ENCODE data around the gene RPTOR.
A peak's percentile ranks its signal among the peaks of the same experiment; 100 is the strongest.
"Not testable (repeated sequence)": the region's sequence is repeated elsewhere in the genome, so short reads cannot be mapped to it uniquely, and the experiment has no call there.

RPTOR gene, protein sequence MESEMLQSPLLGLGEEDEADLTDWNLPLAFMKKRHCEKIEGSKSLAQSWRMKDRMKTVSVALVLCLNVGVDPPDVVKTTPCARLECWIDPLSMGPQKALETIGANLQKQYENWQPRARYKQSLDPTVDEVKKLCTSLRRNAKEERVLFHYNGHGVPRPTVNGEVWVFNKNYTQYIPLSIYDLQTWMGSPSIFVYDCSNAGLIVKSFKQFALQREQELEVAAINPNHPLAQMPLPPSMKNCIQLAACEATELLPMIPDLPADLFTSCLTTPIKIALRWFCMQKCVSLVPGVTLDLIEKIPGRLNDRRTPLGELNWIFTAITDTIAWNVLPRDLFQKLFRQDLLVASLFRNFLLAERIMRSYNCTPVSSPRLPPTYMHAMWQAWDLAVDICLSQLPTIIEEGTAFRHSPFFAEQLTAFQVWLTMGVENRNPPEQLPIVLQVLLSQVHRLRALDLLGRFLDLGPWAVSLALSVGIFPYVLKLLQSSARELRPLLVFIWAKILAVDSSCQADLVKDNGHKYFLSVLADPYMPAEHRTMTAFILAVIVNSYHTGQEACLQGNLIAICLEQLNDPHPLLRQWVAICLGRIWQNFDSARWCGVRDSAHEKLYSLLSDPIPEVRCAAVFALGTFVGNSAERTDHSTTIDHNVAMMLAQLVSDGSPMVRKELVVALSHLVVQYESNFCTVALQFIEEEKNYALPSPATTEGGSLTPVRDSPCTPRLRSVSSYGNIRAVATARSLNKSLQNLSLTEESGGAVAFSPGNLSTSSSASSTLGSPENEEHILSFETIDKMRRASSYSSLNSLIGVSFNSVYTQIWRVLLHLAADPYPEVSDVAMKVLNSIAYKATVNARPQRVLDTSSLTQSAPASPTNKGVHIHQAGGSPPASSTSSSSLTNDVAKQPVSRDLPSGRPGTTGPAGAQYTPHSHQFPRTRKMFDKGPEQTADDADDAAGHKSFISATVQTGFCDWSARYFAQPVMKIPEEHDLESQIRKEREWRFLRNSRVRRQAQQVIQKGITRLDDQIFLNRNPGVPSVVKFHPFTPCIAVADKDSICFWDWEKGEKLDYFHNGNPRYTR (N-terminal part only)

DNA sequence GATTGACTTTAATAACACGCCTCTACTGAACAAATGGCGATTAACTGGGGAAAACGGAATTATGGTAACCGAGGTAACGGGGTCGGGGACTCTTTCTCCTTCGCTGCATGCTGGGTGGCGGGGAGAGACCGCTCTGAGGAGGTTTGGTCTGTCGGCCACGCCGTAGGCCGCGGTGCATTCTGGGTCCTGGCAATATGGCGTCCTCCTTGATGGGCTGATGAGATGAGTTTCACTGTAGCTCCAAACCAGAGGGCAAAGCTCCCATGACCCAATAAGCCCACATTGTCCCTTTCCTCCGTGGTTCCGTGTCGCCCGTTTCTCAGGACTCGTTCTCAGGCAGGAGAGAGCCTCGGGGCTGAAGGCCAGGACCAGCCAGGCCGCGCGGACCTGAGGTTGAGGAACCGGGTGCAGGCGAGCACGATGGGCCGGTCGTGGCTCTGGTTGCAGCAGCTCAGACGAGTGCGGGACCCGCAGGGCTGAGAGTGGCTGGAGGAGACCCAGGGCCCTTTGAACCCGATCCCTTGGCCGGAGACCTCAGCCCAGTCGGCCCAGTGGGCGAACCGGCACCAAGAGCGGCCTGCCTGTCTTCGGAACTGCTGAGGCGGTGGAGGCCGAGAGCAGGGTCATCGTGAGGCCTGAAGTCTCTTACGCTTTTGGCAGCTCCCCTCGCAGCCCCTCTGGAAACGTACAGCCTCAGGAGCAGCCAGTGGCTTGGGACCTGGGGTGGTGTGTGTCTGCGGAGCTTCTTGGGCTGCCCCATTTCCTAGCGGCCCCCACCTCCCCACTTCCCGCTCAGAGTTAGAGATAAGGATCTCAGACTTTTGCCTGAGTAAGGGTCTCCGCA, at the start of gene RPTOR:
RPTOR (plus strand) TSS at position 184 of the 844 bp plus-strand sequence. CDS start 792 bp downstream, outside the sequence.
- DNase-seq = peak; percentile 84

GRCh38 chr17:80497726-80498241, 46.9 kb upstream of the RPTOR start:
- DNase-seq = no peak

DNA sequence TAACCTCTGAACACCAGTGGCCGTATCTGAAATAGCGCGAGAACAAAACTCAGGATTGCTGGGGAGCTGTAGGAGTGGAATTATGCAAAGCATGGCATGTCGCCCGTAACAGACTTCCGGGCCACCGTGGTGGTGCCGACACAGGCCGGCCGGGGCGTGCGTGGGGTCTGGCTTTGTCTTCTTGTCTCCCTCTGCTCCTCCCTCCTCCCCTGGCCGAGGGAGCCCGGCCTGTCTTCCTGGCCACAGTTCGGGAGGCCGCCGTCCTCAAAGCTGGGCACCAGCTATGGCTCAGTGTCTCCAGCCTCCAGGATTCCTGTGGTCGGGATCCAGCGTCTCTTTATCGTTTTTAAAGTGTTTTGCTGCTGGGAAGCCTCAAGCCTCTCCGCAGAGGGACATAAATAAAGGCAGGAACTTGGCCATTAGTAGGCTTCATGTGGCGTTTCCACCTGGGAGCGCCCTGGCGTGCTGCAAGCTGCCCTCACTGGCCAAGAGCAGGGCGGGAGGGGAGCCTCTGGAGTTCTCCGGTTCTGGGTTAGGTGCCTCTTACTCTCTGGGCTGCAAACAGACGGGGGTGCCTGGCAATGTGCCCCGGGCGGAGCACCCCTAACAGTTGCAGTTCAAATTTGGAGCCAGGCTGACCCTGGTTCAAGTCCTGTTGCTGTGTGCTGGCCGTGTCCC, 46.3 kb upstream of the RPTOR start:
- DNase-seq = no peak

GRCh38 chr17:80498920-80499410, 45.7 kb upstream of the RPTOR start:
- no peak for DNase-seq

GRCh38 chr17:80499560-80499959, 45.1 kb upstream of the RPTOR start:
- no peak for DNase-seq

DNA sequence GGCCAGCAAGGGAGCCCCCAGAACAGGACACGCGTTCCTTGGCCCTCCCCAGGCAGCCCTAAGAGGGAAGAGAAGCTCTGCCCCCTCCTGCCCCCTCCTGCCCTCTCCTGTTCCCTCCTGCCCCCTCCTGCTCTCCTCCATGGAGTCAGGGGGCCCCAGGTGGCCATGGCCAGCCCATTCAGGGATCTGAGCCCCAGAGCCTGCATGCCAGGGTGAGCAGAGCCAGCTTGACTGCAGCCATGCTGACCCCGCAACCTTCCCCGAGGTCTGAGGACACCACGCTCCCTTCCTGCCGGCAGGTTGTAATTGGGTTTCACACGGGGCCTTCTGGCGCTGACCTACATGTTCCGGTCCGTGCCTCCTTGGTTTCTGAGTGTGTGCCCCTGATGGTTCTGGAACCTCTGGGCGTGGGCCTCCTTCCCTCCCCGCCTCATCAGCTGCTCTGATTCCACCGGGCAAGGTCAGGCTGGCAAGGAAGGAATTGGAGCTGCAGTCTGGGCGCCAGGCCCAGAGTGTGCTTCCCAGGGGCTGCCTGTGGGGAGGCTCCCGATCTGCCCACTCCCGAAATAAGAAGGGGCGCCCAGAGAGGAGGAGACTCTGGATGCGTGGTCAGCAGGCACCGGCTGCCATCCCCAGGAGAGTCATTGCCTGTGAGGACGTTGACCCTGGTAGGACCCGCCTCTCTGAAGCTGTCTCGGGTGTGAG, 44.5 kb upstream of the RPTOR start:
- DNase-seq = no peak

DNA sequence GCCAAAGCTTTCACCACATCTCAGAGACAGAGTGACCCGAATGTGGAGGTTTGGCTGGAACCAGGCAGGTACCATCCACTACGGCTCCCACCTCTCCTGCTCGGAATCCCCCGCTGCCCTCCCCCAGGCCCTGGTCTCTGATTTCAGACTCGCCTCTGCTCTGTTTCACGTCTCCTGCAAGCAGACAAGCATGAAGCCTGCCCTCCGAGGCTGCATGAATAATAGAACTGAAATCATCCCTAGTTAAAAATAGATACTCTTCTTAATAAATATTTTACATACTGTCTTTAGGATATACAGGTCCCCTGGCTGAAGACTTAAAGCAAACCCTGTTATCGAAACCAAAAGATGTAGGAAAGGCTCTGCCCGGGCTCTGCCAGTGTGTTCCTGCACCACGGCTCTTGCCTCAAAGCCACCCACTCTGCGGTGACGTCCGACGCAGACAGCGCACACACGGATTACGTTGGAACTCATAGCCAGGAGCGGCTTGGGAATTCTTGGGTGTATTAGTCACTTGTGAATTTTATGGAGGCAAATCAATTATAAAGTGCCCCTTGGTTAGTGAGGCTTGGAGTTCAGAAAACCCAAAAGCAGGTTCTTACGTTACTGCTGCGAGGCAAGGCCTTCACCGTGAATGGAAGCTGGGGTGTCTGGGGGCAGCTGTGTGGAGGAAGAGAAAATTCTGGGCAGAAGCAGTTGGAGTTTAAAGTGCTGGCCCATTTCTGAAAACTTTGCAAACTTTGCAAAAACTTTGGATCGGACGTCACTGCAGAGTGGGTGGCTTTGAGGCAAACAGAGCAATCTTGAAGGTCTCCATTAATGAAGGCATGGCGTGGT, 42.7 kb upstream of the RPTOR start:
- DNase-seq = no peak

GRCh38 chr17:80502578-80502877, 42.1 kb upstream of the RPTOR start:
- no peak for DNase-seq

- no peak for DNase-seq
Measured at GRCh38 chr17:80503031-80503430, 41.6 kb upstream of the RPTOR start.

GRCh38 chr17:80503921-80504320, 40.7 kb upstream of the RPTOR start:
- DNase-seq = no peak

DNA sequence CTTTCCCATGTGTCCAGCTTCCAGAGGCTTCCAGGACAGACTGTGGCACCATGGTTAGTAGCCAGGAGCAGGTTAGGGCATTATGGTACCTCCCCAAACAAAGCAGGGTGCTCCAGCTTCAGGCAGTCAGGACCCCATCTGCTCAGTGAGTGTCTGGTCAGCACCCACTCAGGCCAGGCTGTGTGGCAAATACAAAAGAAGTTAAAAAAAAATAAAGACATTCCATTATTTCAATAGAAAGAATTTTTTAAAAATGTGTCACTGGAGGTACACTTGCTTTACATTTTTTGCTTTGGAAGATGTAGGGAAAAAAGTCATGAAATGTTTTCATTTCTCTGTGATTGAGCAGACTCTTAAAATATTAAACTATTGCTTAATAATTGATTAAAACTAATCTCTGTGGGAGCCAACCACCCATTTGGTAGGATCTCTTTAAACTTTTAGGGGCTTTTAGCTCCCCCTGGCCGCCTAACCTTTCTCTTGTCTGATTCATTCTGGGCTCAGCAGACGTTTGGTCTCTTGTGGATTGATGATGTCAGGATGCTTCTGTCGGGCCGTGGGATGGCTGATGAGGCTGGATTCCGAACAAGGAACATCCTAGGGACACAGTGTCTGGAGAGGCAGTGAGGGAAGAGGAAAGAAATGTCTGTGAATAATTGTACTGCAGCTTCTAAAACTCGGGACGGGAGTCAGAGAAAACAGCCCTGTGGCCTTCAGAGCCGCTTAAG, 39.8 kb upstream of the RPTOR start:
- DNase-seq = peak; percentile 17

DNA sequence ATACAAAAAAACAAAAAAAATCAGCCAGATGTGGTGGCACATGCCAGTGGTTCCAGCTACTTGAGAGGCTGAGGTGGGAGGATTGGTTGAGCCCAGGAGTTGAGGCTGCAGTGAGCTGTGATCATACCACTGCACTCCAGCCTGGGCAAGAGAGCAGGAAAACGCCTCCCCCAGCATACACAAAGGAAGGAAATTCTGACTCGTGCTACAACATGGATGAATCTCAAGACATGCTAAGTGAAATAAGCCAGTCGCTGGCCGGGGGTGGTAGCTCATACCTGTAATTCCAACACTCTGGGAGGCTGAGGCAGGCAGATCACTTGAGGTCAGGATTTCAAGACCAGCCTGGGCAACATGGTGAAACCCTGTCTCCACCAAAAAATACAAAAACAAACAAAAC, 37.5 kb upstream of the RPTOR start:
- DNase-seq = not testable (repeated sequence)

- no peak for DNase-seq
Measured at GRCh38 chr17:80507965-80508364, 36.7 kb upstream of the RPTOR start.

DNA sequence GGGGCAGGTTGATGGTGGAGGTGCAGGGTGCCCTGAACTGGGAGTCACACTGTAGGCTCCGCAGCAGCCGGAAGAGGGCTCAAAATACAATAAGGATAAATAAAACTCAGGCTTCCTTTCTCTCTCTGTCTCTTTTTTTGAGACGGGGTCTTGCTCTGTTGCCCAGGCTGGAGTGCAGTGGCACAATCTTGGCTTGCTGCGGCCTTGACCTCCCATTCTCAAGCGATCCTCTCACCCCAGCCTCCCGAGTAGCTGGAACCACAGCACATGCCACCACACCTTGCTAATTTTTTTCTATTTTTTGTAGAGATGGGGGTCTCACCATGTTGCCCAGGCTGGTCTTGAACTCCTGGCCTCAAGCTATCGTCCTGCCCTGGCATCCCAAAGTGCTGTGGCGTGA, 35.3 kb upstream of the RPTOR start:
- no peak for DNase-seq

- no peak for DNase-seq
Measured at GRCh38 chr17:80510132-80510531, 34.5 kb upstream of the RPTOR start.

DNA sequence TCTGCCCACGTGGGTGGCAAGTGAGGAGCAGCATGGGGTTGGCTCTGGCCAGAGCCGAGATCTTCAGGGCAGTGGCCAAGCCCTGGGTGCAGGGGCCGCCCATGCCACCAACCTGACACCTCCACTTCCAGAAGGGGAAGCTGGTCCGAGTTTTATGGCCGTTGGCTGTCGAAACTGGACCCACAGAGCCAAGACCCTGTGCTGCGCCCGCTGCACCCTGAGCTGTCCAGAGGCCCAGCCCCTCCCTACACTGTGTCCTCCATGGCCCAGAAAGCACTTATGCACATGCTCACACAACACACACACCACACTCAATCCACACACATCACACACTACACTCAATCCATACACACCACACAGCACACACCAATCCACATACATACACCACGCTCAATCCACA, 33.9 kb upstream of the RPTOR start:
- no peak for DNase-seq

- DNase-seq = no peak
Measured at GRCh38 chr17:80511222-80512180, 33.1 kb upstream of the RPTOR start.

GRCh38 chr17:80512233-80512632, 32.4 kb upstream of the RPTOR start:
- DNase-seq = peak; percentile 59

All from amniotic stem cell (primary cell).